ENCODE measurements around the gene EXTL2.
"Not testable (repeated sequence)": the region's sequence is repeated elsewhere in the genome, so short reads cannot be mapped to it uniquely, and the experiment has no call there.

The EXTL2 gene

DNA sequence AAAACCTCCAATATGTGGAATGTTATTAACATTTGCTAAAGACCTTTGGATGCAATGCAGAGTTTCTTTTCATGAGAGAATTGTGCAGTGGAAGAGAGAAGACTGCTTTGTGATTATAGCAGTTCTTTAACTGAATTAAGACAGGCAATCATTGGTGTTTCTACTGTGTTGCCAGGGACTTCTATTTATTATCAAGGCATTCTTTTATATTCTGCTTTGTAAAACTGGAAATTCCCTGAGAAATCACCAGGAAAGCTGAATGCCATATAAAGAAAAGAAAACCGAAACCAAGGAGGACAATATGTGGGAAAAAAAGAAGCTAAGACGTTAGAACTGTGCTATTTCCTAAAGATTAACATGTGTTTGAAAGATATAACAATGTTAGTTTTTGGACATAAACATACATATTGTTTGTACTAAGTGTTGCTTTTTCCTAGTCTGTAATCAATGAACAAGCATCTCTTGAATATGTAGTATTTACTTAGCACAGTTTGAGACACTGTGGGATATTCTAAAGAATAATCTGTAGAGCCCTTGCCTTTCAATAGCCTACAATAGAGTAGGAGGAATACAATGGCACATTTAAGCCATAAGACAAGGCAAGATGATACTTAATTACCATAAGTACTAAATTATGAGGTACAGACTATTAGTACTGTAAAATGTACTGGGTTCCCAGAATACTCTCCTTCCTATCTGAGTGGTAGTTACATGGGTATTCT is 47.1 kb downstream of the EXTL2 start:
- Histone ChIP-seq H3K36me3 (ENCODE audit: control insufficient read depth in 2 of 2, insufficient read depth in 1 of 2, low read length in 2 of 2) (no peaks in the 10 kb centered on the region), H3K9me3 (ENCODE audit: control insufficient read depth, insufficient read depth, low read depth, low read length) (no peaks in the 10 kb centered on the region), H3K4me1 (ENCODE audit: control insufficient read depth, insufficient read depth, low read length) (no peaks in the 10 kb centered on the region), H3K27ac (ENCODE audit: extremely low read depth, low read depth, low read length) (no peak overlapping the region), H3K4me3 (ENCODE audit: low read depth, low read length) (no peak overlapping the region)
- TF ChIP-seq ZNF521 (tag by site-specific recombination; IDR thresholded peaks at IDR 0.05) = no peak
- no peak for TF ChIP-seq ZNF548 (tag by site-specific recombination; IDR thresholded peaks at IDR 0.05)
- TF ChIP-seq ZNF560 (tag by site-specific recombination; IDR thresholded peaks at IDR 0.05; ENCODE audit: borderline replicate concordance) = no peak
- no peak for TF ChIP-seq OVOL3 (tag by site-specific recombination; IDR thresholded peaks at IDR 0.05)
- no peak for TF ChIP-seq ZNF830 (tag by site-specific recombination; IDR thresholded peaks at IDR 0.05; ENCODE audit: low read depth)
- TF ChIP-seq ZNF311 (tag by site-specific recombination; IDR thresholded peaks at IDR 0.05; ENCODE audit: borderline replicate concordance) = no peak
- TF ChIP-seq RBAK (tag by site-specific recombination; IDR thresholded peaks at IDR 0.05) = no peak
- TF ChIP-seq ZNF704 (tag by site-specific recombination; IDR thresholded peaks at IDR 0.05) = no peak
- TF ChIP-seq ZNF623 (tag by site-specific recombination; IDR thresholded peaks at IDR 0.05) = no peak
- TF ChIP-seq ZNF426 (tag by site-specific recombination; IDR thresholded peaks at IDR 0.05) = no peak
- TF ChIP-seq ZNF518A (tag by site-specific recombination; conservative IDR thresholded peaks at IDR 0.05; ENCODE audit: low read depth) = no peak
- no peak for TF ChIP-seq TSHZ1 (tag by site-specific recombination; IDR thresholded peaks at IDR 0.05; ENCODE audit: borderline replicate concordance)
- no peak for TF ChIP-seq HOXD13 (CRISPR knock-in tag; IDR thresholded peaks at IDR 0.05; ENCODE audit: borderline replicate concordance)
- no peak for TF ChIP-seq ZNF660 (tag by site-specific recombination; IDR thresholded peaks at IDR 0.05)
- no peak for TF ChIP-seq ZNF621 (tag by site-specific recombination; IDR thresholded peaks at IDR 0.05)
- ChIA-PET POLR2A (no interaction called here), CTCF (no interaction called here)

DNA sequence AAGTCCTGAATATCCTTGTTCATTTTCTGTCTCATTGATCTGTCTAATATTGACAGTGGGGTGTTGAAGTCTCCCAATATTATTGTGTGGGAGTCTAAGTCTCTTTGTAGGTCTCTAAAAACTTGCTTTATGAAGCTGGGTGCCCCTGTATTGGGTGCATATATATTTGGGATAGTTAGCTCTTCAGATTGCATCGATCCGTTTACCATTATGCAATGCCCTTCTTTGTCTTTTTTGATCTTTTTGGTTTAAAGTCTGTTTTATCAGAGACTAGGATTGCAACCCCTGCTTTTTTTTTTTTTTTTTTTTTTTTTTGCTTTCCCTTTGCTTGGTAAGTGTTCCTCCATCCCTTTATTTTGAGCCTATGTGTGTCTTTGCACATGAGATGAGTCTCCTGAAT is 51.5 kb downstream of the EXTL2 start:
- H3K36me3 ChIP-seq (ENCODE audit: control insufficient read depth in 2 of 2, insufficient read depth in 1 of 2, low read length in 2 of 2); H3K4me1 ChIP-seq (ENCODE audit: control insufficient read depth, insufficient read depth, low read length); H3K27ac ChIP-seq (ENCODE audit: extremely low read depth, low read depth, low read length); H3K4me3 ChIP-seq (ENCODE audit: low read depth, low read length); POLR2A ChIA-PET; H3K9me3 ChIP-seq (ENCODE audit: control insufficient read depth, insufficient read depth, low read depth, low read length): not testable (repeated sequence)
- CTCF ChIA-PET = interaction anchor here (0.6 kb wide), 1 partner anchor 514 kb away, joined by 5 read pairs; no protein-coding TSS in a partner anchor
